Left ventricle myocardium inferior (tissue), 1 donor: ENCODE measurements around the gene PFKFB4. TPM values are rescaled to one million over a fixed set of nuclear protein-coding genes. Genes with fewer than 3 reads are reported as not detected.

Experiments
- DNase-seq: peaks from one replicate; pipeline ENCODE4 v3.0.0-alpha.2; 2020
- H3K27ac ChIP-seq: fragments of 200-600 bp; replicated peaks from 2 replicates; pipeline ENCODE4 v1.8.0; 2021
- H3K27me3 ChIP-seq: fragments of 200-600 bp; 2 replicates; pipeline ENCODE4 v1.8.0; 2021; ENCODE audit warnings: low read depth
- H3K36me3 ChIP-seq: fragments of 200-600 bp; 2 replicates; pipeline ENCODE4 v1.8.0; 2021
- H3K4me1 ChIP-seq: fragments of 200-600 bp; 2 replicates; pipeline ENCODE4 v1.8.0; 2021
- H3K4me3 ChIP-seq: fragments of 200-600 bp; 2 replicates; pipeline ENCODE4 v1.8.0; 2021; ENCODE audit warnings: mild to moderate bottlenecking, moderate library complexity
- H3K9me3 ChIP-seq: fragments of 200-600 bp; replicated peaks from 2 replicates; pipeline ENCODE4 v1.8.0; 2021
- intact Hi-C: fragments of 100-400 bp; cut with micrococcal nuclease; formaldehyde crosslinking; loops from one replicate; pipeline ENCODE4 v1.11.0; 2022
- total RNA-seq: library from RNA; stranded (reverse); fragmentation: NEBNext Ultra II Directional; extraction: Animal tissue kit (Norgen Biotek cat#: 25700); gene quantifications from one replicate; pipeline ENCODE4 v1.2.1, GENCODE V29; 2021
- TF ChIP-seq, protein P1 (sequence below): fragments of 200-600 bp; IDR thresholded peaks from 2 replicates; pipeline ENCODE4 v1.8.0; 2021; ENCODE audit warnings: antibody characterized with exemption, mild to moderate bottlenecking, borderline replicate concordance
- donor health status: DM: no; HTN: yes; CAD: no; lungs with severe emphysema.

PFKFB4 gene
- total RNA-seq, 1 donor from 2014 or later: 1.5 TPM

DNA sequence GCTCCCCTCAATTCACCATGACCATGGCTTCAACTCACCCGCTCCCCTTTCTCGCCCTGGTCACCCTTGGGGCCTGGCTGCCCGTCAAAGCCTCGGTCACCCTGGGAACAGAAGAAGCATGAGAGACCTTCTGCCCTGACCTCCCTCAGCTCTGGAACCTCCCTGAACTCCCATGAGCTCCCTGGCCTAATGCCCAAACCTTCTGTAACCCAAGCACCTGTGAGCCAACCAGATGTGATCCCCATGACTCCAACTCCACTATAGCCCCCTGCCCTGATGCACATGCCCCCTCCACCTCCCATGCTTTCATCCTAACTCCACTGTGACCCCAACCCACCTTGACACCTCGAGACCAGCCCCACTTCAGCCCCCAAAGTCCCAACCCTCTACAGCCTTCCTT, 10.5 kb upstream of the PFKFB4 start:
- intact Hi-C loops: no loop called here
- Histone ChIP-seq H3K27ac (no peak overlapping the region), H3K9me3 (no peaks in the 10 kb centered on the region), H3K4me3 (no peak overlapping the region), H3K4me1 (no peaks in the 10 kb centered on the region), H3K36me3 (no peaks in the 10 kb centered on the region), H3K27me3 (no peaks in the 10 kb centered on the region)
- DNase-seq: no peak
- TF ChIP-seq, protein P1, sequence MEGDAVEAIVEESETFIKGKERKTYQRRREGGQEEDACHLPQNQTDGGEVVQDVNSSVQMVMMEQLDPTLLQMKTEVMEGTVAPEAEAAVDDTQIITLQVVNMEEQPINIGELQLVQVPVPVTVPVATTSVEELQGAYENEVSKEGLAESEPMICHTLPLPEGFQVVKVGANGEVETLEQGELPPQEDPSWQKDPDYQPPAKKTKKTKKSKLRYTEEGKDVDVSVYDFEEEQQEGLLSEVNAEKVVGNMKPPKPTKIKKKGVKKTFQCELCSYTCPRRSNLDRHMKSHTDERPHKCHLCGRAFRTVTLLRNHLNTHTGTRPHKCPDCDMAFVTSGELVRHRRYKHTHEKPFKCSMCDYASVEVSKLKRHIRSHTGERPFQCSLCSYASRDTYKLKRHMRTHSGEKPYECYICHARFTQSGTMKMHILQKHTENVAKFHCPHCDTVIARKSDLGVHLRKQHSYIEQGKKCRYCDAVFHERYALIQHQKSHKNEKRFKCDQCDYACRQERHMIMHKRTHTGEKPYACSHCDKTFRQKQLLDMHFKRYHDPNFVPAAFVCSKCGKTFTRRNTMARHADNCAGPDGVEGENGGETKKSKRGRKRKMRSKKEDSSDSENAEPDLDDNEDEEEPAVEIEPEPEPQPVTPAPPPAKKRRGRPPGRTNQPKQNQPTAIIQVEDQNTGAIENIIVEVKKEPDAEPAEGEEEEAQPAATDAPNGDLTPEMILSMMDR: no peak

DNA sequence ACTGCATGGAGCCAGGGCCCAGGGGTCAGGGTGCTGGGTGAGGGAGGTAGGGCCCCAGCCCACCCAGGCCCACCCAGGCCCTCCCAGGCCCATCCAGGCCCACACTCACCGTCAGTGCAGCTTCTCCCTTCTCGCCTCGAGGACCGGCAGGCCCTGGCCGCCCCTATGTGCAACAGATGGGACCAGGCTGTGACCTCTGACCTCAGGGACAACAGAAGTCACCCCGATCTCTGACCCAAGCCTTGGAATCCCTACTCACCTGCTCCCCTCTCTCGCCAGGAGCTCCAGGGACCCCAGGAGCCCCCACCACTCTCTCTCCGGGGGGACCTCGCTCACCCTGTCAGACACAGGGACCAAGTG, 9.8 kb upstream of the PFKFB4 start:
- no peak overlapping the region for H3K4me3 ChIP-seq
- no peak for DNase-seq
- no peaks in the 10 kb centered on the region for H3K9me3 ChIP-seq
- H3K4me1 ChIP-seq: peaks cover under 1% of the 10 kb centered on the region
- no peak overlapping the region for H3K27ac ChIP-seq
- no peaks in the 10 kb centered on the region for H3K27me3 ChIP-seq
- intact Hi-C loops: no loop called here
- H3K36me3 ChIP-seq: no peaks in the 10 kb centered on the region
- TF ChIP-seq, protein P1: no peak

DNA sequence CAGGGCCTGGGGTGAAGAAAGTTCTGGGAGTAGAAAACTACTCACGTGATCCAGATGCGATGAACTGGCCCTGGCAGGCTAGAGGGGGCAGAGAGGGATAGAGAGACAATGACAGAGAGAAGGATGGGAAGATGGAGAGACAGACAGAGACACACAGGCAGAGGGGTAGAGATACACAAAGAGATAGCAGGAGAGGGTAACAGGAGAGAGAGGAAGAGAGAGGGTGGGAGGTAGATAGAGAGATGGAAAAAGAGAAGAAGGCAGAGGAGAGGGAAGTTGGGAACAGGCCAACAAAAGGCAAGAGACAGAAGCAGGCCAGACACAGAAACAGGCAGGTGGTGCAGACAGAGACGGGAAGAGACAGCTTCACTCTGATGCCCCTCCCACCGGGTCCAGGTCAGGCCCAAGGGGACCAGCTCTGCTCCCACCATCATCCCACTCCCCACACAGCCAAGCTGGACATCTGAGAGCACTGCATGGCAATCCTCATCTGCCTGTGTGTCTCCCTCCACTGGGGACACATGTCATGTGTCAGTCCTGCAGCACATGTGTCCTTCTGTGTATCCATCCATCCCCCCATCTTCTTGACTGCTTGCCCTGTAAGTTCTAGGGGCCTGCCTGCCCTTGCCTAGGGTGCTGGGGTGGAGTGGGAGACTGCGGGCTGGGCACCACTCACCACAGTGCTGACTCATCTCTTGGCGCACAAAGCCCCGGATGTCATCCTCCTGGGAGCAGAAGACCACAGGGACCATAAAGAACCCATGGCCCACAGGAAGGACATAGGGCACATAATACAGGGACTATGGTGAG, 9.2 kb upstream of the PFKFB4 start:
- no peaks in the 10 kb centered on the region for H3K9me3 ChIP-seq
- no peaks in the 10 kb centered on the region for H3K27me3 ChIP-seq
- TF ChIP-seq, protein P1: no peak
- H3K36me3 ChIP-seq: no peaks in the 10 kb centered on the region
- intact Hi-C loops: no loop called here
- no peak for DNase-seq
- H3K4me1 ChIP-seq: peaks cover 6% of the 10 kb centered on the region
- H3K27ac ChIP-seq: no peak overlapping the region
- H3K4me3 ChIP-seq: no peak overlapping the region

DNA sequence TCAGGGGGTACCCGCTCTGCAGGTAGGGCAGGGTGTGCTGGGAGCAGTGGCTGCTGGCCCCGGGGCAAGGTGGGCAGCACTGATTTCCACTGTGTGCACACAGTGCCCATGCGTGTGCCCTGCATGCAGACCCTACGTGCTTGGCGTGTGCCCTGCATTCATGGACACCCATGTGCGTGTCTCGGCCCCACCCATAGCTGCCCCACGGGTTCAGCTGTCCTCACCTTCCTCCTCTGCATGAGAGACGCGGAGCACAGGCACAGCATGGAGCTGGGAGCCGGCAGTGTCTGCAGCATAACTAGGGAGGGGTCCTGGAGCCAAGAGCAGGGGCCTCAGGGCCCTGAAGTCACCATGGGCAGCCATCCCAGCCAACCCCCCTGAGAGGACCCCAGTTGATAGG, 8.6 kb upstream of the PFKFB4 start:
- no peak overlapping the region for H3K27ac ChIP-seq
- H3K4me1 ChIP-seq: peaks cover 12% of the 10 kb centered on the region
- H3K4me3 ChIP-seq: no peak overlapping the region
- H3K36me3 ChIP-seq: no peaks in the 10 kb centered on the region
- intact Hi-C loops: no loop called here
- DNase-seq: no peak
- TF ChIP-seq, protein P1: no peak
- no peaks in the 10 kb centered on the region for H3K27me3 ChIP-seq
- H3K9me3 ChIP-seq: no peaks in the 10 kb centered on the region

DNA sequence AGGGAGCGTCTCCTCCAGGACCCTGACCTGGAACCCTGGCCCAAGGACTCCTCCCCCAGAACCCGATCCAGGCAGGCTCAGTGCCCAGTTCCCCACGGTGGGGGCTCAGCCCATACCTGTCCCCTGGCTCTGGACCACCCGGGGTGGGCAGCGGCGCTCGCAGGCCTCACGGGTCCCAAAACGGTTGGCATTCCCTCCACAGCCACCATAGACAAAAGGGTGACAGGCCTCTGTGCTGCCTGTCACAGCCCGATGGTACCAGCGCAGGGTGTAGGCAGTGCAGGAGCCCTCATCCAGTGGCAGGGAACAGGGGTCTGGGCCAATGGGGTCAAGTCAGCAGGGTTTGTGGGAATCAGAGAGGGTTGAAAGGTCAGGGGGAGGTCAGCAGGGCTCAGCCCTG, 8.1 kb upstream of the PFKFB4 start:
- Histone ChIP-seq H3K27ac (no peak overlapping the region), H3K27me3 (no peaks in the 10 kb centered on the region), H3K4me3 (no peak overlapping the region), H3K36me3 (no peaks in the 10 kb centered on the region), H3K4me1 (peaks cover 16% of the 10 kb centered on the region), H3K9me3 (no peaks in the 10 kb centered on the region)
- DNase-seq: no peak
- TF ChIP-seq, protein P1: no peak
- intact Hi-C loops: no loop called here
